GM23338 (cell line): Measurements from ENCODE around the gene WFDC11. TPM values are rescaled to one million over a fixed set of nuclear protein-coding genes. Genes with fewer than 3 reads are reported as not detected.
"Not testable (repeated sequence)": the region's sequence is repeated elsewhere in the genome, so short reads cannot be mapped to it uniquely, and the experiment has no call there.

Source experiments
- ATAC-seq: fragments of 200-7000 bp; cut with Tn5 transposase; 3 replicates; pipeline ENCODE4 v1.9.1; 2020
- DNase-seq: peaks from one replicate; pipeline ENCODE4 v3.0.0-alpha.2; 2015; ENCODE audit warnings: low spot score
- H2AFZ ChIP-seq: fragments of 200-600 bp; sonication (generic); 2 replicates; pipeline ENCODE4 v1.8.0; 2016; ENCODE audit warnings: antibody characterized with exemption, mild to moderate bottlenecking, moderate library complexity
- H3F3A ChIP-seq: fragments of 200-600 bp; sonication (generic); replicated peaks from 2 replicates; pipeline ENCODE4 v1.8.0; 2017; ENCODE audit warnings: antibody characterized with exemption, mixed run types, low read depth
- H3K27ac ChIP-seq: fragments of 200-600 bp; sonication (generic); 2 replicates; pipeline ENCODE4 v1.6.1; 2016; ENCODE audit warnings: low read depth
- H3K27me3 ChIP-seq: fragments of 200-600 bp; sonication (generic); 2 replicates; pipeline ENCODE4 v1.8.0; 2016; ENCODE audit warnings: mild to moderate bottlenecking, mixed run types, moderate library complexity; ENCODE audit not compliant: insufficient read depth
- H3K36me3 ChIP-seq: fragments of 200-600 bp; sonication (generic); 2 replicates; pipeline ENCODE4 v1.8.0; 2016; ENCODE audit warnings: mild to moderate bottlenecking; ENCODE audit not compliant: insufficient read depth
- H3K4me1 ChIP-seq: fragments of 200-600 bp; sonication (generic); 2 replicates; pipeline ENCODE4 v1.8.0; 2016; ENCODE audit warnings: mild to moderate bottlenecking, moderate library complexity; ENCODE audit not compliant: insufficient read depth
- H3K4me2 ChIP-seq: fragments of 200-600 bp; sonication (generic); 2 replicates; pipeline ENCODE4 v1.7.1; 2017; ENCODE audit warnings: mixed run types
- H3K4me3 ChIP-seq: fragments of 200-600 bp; sonication (generic); 2 replicates; pipeline ENCODE4 v1.6.1; 2016; ENCODE audit warnings: mixed run types
- H3K79me2 ChIP-seq: fragments of 200-600 bp; sonication (generic); replicated peaks from 2 replicates; pipeline ENCODE4 v1.8.0; 2017; ENCODE audit warnings: mild to moderate bottlenecking; ENCODE audit not compliant: insufficient read depth
- H3K9me2 ChIP-seq: fragments of 200-600 bp; sonication (generic); 2 replicates; pipeline ENCODE4 v1.8.0; 2017; ENCODE audit not compliant: insufficient read depth
- H4K20me1 ChIP-seq: fragments of 200-600 bp; sonication (generic); replicated peaks from 2 replicates; pipeline ENCODE4 v1.8.0; 2017; ENCODE audit warnings: mild to moderate bottlenecking; ENCODE audit not compliant: insufficient read depth
- H3K27ac Mint-ChIP-seq: 2 replicates; pipeline ENCODE4 v1.8.0; 2020; ENCODE audit warnings: inconsistent platforms, mild to moderate bottlenecking, moderate library complexity, mixed read lengths
- H3K27me3 Mint-ChIP-seq: 3 replicates; pipeline ENCODE4 v1.8.0; 2022; ENCODE audit warnings: low read depth, mild to moderate bottlenecking, moderate library complexity, mixed read lengths, inconsistent platforms; ENCODE audit not compliant: insufficient read depth, poor library complexity
- H3K36me3 Mint-ChIP-seq: 3 replicates; pipeline ENCODE4 v1.8.0; 2021; ENCODE audit warnings: low read depth, mild to moderate bottlenecking, inconsistent platforms, moderate library complexity, mixed read lengths
- H3K4me1 Mint-ChIP-seq: 3 replicates; pipeline ENCODE4 v1.8.0; 2020; ENCODE audit warnings: mild to moderate bottlenecking, inconsistent platforms, mixed read lengths
- H3K4me3 Mint-ChIP-seq: 3 replicates; pipeline ENCODE4 v1.8.0; 2021; ENCODE audit warnings: moderate library complexity, mild to moderate bottlenecking, inconsistent platforms, mixed read lengths
- H3K9me3 Mint-ChIP-seq: 3 replicates; pipeline ENCODE4 v1.8.0; 2020; ENCODE audit warnings: moderate library complexity, mild to moderate bottlenecking, inconsistent platforms, mixed read lengths
- EZH2 ChIP-seq: fragments of 200-600 bp; sonication (generic); IDR thresholded peaks from one replicate; pipeline ENCODE4 v1.8.0; 2017; ENCODE audit warnings: antibody characterized with exemption, mild to moderate bottlenecking, low read depth; ENCODE audit not compliant: unreplicated experiment
- EZH2phosphoT487 ChIP-seq: fragments of 200-600 bp; sonication (generic); IDR thresholded peaks from one replicate; pipeline ENCODE4 v1.8.1; 2018; ENCODE audit warnings: antibody characterized with exemption; ENCODE audit not compliant: unreplicated experiment
- JUNB ChIP-seq: IDR thresholded peaks from one replicate; pipeline ENCODE4 v1.6.1; 2016; ENCODE audit warnings: antibody characterized with exemption; ENCODE audit not compliant: unreplicated experiment
- NANOG ChIP-seq: IDR thresholded peaks from 2 replicates; pipeline ENCODE4 v1.6.1; 2016; ENCODE audit warnings: antibody characterized with exemption, borderline replicate concordance
- POLR2AphosphoS5 ChIP-seq: IDR thresholded peaks from 2 replicates; pipeline ENCODE4 v1.6.1; 2016; ENCODE audit warnings: antibody characterized with exemption, low read depth
- STAT1 ChIP-seq: IDR thresholded peaks from one replicate; pipeline ENCODE4 v1.6.1; 2016; ENCODE audit warnings: antibody characterized with exemption; ENCODE audit not compliant: unreplicated experiment
- ZNF114 ChIP-seq: fragments of 250-450 bp; sonication (Bioruptor Pico); IDR thresholded peaks from 2 replicates; pipeline ENCODE4 v1.5.0; 2020; ENCODE audit warnings: mild to moderate bottlenecking, moderate library complexity
- ZNF331 ChIP-seq: fragments of 250-450 bp; sonication (Bioruptor Pico); IDR thresholded peaks from 2 replicates; pipeline ENCODE4 v1.5.0; 2020; ENCODE audit warnings: low read depth, mild to moderate bottlenecking, moderate library complexity
- polyA plus RNA-seq: library from polyadenylated mRNA; unstranded; fragments of >200 nt; fragmentation: Nextera tagmentation; extraction: Ambion mirVana; gene quantifications from 2 replicates; pipeline ENCODE4 v1.2.1, GENCODE V29; 2016
- total RNA-seq: library from RNA; depleted of rRNA; stranded (reverse); fragments of >200 nt; shearing (Covaris generic); gene quantifications from 2 replicates; pipeline ENCODE4 v1.2.3, GENCODE V29; 2014
- TF ChIP-seq, protein P1 (sequence below): fragments of 250-450 bp; sonication (Bioruptor Pico); IDR thresholded peaks from 2 replicates; pipeline ENCODE4 v1.5.0; 2020; ENCODE audit warnings: mild to moderate bottlenecking, moderate library complexity

The WFDC11 gene
- total and polyA plus RNA-seq, 2 experiments from 2014 or later, result not detected

DNA sequence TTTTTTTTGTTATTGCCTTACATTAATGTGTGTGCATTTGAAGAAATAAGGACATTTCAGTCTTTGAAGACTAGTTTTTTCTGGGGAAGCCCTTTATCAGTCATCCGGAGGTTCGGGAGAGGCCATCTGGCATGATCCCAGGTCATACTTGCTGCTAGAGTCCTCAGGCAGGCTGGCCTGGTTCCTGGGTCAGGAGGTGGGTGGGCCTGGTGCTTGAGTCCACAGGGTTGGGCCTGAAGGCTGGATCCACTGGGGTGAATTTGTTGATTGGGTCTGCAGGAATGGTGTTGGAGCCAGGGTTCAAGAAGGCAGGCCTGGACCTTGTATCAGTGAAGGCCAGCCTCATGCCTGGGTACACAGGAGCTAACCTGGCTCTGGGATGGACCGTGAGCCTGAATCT, 23.2 kb downstream of the WFDC11 start (continued):
- TF ChIP-seq JUNB (no peak), ZNF331 (CRISPR knock-in tag) (no peak), NANOG (no peak), ZNF114 (CRISPR knock-in tag) (no peak), STAT1 (no peak), EZH2phosphoT487 (no peak), EZH2 (no peak), POLR2AphosphoS5 (no peak)
- TF ChIP-seq, protein P1, sequence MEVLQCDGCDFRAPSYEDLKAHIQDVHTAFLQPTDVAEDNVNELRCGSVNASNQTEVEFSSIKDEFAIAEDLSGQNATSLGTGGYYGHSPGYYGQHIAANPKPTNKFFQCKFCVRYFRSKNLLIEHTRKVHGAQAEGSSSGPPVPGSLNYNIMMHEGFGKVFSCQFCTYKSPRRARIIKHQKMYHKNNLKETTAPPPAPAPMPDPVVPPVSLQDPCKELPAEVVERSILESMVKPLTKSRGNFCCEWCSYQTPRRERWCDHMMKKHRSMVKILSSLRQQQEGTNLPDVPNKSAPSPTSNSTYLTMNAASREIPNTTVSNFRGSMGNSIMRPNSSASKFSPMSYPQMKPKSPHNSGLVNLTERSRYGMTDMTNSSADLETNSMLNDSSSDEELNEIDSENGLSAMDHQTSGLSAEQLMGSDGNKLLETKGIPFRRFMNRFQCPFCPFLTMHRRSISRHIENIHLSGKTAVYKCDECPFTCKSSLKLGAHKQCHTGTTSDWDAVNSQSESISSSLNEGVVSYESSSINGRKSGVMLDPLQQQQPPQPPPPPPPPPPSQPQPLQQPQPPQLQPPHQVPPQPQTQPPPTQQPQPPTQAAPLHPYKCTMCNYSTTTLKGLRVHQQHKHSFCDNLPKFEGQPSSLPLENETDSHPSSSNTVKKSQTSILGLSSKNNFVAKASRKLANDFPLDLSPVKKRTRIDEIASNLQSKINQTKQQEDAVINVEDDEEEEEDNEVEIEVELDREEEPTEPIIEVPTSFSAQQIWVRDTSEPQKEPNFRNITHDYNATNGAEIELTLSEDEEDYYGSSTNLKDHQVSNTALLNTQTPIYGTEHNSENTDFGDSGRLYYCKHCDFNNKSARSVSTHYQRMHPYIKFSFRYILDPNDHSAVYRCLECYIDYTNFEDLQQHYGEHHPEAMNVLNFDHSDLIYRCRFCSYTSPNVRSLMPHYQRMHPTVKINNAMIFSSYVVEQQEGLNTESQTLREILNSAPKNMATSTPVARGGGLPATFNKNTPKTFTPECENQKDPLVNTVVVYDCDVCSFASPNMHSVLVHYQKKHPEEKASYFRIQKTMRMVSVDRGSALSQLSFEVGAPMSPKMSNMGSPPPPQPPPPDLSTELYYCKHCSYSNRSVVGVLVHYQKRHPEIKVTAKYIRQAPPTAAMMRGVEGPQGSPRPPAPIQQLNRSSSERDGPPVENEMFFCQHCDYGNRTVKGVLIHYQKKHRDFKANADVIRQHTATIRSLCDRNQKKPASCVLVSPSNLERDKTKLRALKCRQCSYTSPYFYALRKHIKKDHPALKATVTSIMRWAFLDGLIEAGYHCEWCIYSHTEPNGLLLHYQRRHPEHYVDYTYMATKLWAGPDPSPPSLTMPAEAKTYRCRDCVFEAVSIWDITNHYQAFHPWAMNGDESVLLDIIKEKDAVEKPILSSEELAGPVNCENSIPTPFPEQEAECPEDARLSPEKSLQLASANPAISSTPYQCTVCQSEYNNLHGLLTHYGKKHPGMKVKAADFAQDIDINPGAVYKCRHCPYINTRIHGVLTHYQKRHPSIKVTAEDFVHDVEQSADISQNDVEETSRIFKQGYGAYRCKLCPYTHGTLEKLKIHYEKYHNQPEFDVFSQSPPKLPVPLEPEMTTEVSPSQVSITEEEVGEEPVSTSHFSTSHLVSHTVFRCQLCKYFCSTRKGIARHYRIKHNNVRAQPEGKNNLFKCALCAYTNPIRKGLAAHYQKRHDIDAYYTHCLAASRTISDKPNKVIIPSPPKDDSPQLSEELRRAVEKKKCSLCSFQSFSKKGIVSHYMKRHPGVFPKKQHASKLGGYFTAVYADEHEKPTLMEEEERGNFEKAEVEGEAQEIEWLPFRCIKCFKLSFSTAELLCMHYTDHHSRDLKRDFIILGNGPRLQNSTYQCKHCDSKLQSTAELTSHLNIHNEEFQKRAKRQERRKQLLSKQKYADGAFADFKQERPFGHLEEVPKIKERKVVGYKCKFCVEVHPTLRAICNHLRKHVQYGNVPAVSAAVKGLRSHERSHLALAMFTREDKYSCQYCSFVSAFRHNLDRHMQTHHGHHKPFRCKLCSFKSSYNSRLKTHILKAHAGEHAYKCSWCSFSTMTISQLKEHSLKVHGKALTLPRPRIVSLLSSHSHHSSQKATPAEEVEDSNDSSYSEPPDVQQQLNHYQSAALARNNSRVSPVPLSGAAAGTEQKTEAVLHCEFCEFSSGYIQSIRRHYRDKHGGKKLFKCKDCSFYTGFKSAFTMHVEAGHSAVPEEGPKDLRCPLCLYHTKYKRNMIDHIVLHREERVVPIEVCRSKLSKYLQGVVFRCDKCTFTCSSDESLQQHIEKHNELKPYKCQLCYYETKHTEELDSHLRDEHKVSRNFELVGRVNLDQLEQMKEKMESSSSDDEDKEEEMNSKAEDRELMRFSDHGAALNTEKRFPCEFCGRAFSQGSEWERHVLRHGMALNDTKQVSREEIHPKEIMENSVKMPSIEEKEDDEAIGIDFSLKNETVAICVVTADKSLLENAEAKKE, result no peak

DNA sequence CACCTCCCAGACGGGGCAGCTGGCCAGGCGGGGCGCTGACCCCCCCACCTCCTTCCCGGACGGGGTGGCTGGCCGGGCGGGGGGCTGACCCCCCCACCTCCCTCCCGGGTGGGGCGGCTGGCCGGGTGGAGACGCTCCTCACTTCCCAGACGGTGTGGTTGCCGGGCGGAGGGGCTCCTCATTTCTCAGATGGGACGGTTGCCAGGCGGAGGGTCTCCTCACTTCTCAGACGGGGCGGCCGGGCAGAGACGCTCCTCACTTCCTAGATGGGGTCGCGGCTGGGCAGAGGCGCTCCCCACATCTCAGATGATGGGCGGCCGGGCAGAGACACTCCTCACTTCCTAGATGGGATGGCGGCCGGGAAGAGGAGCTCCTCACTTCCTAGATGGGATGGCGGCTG, 24.2 kb downstream of the WFDC11 start:
- not testable (repeated sequence) for H3K27ac ChIP-seq, H3K27me3 Mint-ChIP-seq, H3K4me3 ChIP-seq, H3F3A ChIP-seq, H2AFZ ChIP-seq, H3K79me2 ChIP-seq, H4K20me1 ChIP-seq, H3K4me2 ChIP-seq, H3K27me3 ChIP-seq, ATAC-seq, DNase-seq, H3K27ac Mint-ChIP-seq, H3K4me1 Mint-ChIP-seq, H3K4me3 Mint-ChIP-seq, H3K4me1 ChIP-seq, H3K36me3 ChIP-seq
- peaks cover 15% of the 10 kb centered on the region; the same call in 1 of the 2 replicates for H3K9me2 ChIP-seq
- peaks cover 14% of the 10 kb centered on the region for H3K36me3 Mint-ChIP-seq
- H3K9me3 Mint-ChIP-seq, result peaks cover 30% of the 10 kb centered on the region

DNA sequence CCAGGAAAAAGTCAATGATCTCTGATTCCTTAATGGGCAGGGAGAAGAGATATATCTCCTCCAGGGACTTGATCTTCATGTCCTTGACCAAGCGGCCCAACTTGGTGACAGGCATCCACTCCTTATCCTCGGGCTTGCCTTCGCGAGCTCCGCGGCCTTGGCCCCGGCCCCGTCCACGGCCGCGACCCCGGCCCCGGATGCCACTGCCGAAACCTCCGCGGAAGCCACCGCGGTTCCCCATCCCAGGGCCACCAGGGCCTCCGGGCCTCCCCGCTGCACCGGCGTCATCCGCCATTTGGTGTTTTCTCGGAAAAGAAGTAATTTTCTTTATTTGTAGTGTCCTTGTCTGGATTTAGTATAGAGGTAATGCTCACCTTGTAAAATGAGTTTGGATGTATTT, 29.0 kb downstream of the WFDC11 start:
- not testable (repeated sequence) for ATAC-seq, H3K4me1 ChIP-seq, H3K36me3 ChIP-seq, H3K79me2 ChIP-seq, H4K20me1 ChIP-seq, H3K4me2 ChIP-seq, H3K9me3 Mint-ChIP-seq, H3F3A ChIP-seq, H3K4me3 Mint-ChIP-seq, H3K27ac Mint-ChIP-seq, H3K27me3 ChIP-seq, H3K4me1 Mint-ChIP-seq, H3K9me2 ChIP-seq, H3K4me3 ChIP-seq, H2AFZ ChIP-seq, DNase-seq, H3K27me3 Mint-ChIP-seq, H3K36me3 Mint-ChIP-seq, H3K27ac ChIP-seq
